ENCODE measurements around the gene IQSEC3.

The IQSEC3 gene

DNA sequence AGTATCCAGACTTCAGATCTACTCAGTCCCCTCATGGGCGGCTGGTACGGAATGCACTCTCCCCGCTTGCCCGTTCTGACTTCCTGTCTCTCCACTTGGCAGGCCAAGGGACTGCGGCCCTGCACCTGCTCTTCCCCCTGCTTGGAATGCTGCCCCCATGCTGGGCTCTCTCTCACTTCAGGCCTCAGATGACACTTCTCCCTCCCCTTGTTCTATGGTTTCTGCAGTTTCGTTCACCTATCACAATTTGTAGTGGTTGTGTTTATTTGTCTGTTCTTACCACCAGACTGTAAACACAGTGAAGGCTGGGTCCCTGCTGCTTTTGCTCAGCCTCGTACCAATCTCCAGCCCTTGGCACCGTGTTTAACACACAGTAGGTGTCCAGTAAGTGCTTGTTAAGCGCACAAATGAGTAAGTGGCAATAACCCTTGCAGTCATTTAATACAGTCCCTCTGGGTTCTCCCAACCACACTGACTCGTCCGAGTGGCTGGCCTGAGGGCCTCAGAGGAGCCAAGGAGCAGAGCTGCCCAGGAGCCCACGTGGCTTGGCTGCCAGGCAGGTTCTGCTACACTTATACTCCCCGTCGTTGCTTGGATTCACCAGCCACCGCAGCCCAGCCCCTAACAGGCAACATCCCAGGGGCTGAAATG is 135.6 kb downstream of the IQSEC3 start (continued):
- TF ChIP-seq ZBTB48 (tag by site-specific recombination; IDR thresholded peaks at IDR 0.05) (no peak; the same call in 1 of the 2 replicates), ZNF214 (tag by site-specific recombination; IDR thresholded peaks at IDR 0.05; ENCODE audit: borderline replicate concordance) (no peak), ZIC2 (tag by site-specific recombination; IDR thresholded peaks at IDR 0.05) (peak; percentile 100), ZNF624 (tag by site-specific recombination; IDR thresholded peaks at IDR 0.05) (no peak), GLIS1 (tag by site-specific recombination; IDR thresholded peaks at IDR 0.05) (peak; percentile 62; the same call in 1 of the 2 replicates), ZSCAN16 (tag by site-specific recombination; IDR thresholded peaks at IDR 0.05) (no peak), ZNF501 (tag by site-specific recombination; IDR thresholded peaks at IDR 0.05) (0 out of 2 replicates have a peak, but pooled peaks have one; percentile 21), ZNF510 (tag by site-specific recombination; IDR thresholded peaks at IDR 0.05; ENCODE audit: insufficient replicate concordance) (no peak), ZNF155 (tag by site-specific recombination; IDR thresholded peaks at IDR 0.05) (no peak), KLF10 (tag by site-specific recombination; IDR thresholded peaks at IDR 0.05) (no peak), ZBTB21 (tag by site-specific recombination; IDR thresholded peaks at IDR 0.05) (peak; percentile 51; the same call in 1 of the 2 replicates), ZNF202 (tag by site-specific recombination; IDR thresholded peaks at IDR 0.05; ENCODE audit: borderline replicate concordance) (no peak), ZNF596 (tag by site-specific recombination; IDR thresholded peaks at IDR 0.05) (peak; percentile 3), ZNF629 (tag by site-specific recombination; IDR thresholded peaks at IDR 0.05) (0 out of 2 replicates have a peak, but pooled peaks have one; percentile 54), ZNF169 (tag by site-specific recombination; IDR thresholded peaks at IDR 0.05) (no peak), ZNF341 (tag by site-specific recombination; IDR thresholded peaks at IDR 0.05; ENCODE audit: low read depth) (peak; percentile 72; the same call in 1 of the 2 replicates), ZFP41 (tag by site-specific recombination; IDR thresholded peaks at IDR 0.05; ENCODE audit: borderline replicate concordance) (no peak), SP2 (tag by site-specific recombination; IDR thresholded peaks at IDR 0.05) (no peak), ZNF394 (tag by site-specific recombination; IDR thresholded peaks at IDR 0.05; ENCODE audit: borderline replicate concordance) (no peak), ZNF600 (tag by site-specific recombination; IDR thresholded peaks at IDR 0.05) (peak; percentile 95), ZFP37 (tag by site-specific recombination; IDR thresholded peaks at IDR 0.05) (no peak), ZSCAN23 (tag by site-specific recombination; IDR thresholded peaks at IDR 0.05) (no peak), ZNF132 (tag by site-specific recombination; IDR thresholded peaks at IDR 0.05; ENCODE audit: borderline replicate concordance) (no peak), ZEB2 (tag by site-specific recombination; IDR thresholded peaks at IDR 0.05) (0 out of 2 replicates have a peak, but pooled peaks have one; percentile 11), PRDM1 (tag by site-specific recombination; IDR thresholded peaks at IDR 0.05) (peak; percentile 57; the same call in 1 of the 2 replicates), REPIN1 (tag by site-specific recombination; IDR thresholded peaks at IDR 0.05; ENCODE audit: low read depth) (no peak)
- TF ChIP-seq, protein P1, sequence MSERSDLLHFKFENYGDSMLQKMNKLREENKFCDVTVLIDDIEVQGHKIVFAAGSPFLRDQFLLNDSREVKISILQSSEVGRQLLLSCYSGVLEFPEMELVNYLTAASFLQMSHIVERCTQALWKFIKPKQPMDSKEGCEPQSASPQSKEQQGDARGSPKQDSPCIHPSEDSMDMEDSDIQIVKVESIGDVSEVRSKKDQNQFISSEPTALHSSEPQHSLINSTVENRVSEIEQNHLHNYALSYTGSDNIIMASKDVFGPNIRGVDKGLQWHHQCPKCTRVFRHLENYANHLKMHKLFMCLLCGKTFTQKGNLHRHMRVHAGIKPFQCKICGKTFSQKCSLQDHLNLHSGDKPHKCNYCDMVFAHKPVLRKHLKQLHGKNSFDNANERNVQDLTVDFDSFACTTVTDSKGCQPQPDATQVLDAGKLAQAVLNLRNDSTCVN (tag by site-specific recombination; optimal IDR thresholded peaks at IDR 0.05) = no peak
- TF ChIP-seq, protein P2, sequence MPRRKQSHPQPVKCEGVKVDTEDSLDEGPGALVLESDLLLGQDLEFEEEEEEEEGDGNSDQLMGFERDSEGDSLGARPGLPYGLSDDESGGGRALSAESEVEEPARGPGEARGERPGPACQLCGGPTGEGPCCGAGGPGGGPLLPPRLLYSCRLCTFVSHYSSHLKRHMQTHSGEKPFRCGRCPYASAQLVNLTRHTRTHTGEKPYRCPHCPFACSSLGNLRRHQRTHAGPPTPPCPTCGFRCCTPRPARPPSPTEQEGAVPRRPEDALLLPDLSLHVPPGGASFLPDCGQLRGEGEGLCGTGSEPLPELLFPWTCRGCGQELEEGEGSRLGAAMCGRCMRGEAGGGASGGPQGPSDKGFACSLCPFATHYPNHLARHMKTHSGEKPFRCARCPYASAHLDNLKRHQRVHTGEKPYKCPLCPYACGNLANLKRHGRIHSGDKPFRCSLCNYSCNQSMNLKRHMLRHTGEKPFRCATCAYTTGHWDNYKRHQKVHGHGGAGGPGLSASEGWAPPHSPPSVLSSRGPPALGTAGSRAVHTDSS (tag by site-specific recombination; IDR thresholded peaks at IDR 0.05) = no peak
- TF ChIP-seq, protein P3, sequence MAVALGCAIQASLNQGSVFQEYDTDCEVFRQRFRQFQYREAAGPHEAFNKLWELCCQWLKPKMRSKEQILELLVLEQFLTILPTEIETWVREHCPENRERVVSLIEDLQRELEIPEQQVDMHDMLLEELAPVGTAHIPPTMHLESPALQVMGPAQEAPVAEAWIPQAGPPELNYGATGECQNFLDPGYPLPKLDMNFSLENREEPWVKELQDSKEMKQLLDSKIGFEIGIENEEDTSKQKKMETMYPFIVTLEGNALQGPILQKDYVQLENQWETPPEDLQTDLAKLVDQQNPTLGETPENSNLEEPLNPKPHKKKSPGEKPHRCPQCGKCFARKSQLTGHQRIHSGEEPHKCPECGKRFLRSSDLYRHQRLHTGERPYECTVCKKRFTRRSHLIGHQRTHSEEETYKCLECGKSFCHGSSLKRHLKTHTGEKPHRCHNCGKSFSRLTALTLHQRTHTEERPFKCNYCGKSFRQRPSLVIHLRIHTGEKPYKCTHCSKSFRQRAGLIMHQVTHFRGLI (tag by site-specific recombination; IDR thresholded peaks at IDR 0.05) = peak; percentile 58
- TF ChIP-seq, protein P4, sequence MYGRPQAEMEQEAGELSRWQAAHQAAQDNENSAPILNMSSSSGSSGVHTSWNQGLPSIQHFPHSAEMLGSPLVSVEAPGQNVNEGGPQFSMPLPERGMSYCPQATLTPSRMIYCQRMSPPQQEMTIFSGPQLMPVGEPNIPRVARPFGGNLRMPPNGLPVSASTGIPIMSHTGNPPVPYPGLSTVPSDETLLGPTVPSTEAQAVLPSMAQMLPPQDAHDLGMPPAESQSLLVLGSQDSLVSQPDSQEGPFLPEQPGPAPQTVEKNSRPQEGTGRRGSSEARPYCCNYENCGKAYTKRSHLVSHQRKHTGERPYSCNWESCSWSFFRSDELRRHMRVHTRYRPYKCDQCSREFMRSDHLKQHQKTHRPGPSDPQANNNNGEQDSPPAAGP (tag by site-specific recombination; IDR thresholded peaks at IDR 0.05) = no peak
- TF ChIP-seq, protein P5, sequence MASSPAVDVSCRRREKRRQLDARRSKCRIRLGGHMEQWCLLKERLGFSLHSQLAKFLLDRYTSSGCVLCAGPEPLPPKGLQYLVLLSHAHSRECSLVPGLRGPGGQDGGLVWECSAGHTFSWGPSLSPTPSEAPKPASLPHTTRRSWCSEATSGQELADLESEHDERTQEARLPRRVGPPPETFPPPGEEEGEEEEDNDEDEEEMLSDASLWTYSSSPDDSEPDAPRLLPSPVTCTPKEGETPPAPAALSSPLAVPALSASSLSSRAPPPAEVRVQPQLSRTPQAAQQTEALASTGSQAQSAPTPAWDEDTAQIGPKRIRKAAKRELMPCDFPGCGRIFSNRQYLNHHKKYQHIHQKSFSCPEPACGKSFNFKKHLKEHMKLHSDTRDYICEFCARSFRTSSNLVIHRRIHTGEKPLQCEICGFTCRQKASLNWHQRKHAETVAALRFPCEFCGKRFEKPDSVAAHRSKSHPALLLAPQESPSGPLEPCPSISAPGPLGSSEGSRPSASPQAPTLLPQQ (tag by site-specific recombination; IDR thresholded peaks at IDR 0.05) = peak; percentile 52; the same call in 1 of the 2 replicates
